ENCODE data around the gene LRG1. TPM values are rescaled to one million over a fixed set of nuclear protein-coding genes. Genes with fewer than 3 reads are reported as not detected.
A peak's percentile ranks its signal among the peaks of the same experiment; 100 is the strongest.

Gene LRG1
- total RNA-seq, 1 donor from 2014 or later: 0.09 TPM

GRCh38 chr19:4502282-4503131 is 37.3 kb downstream of the LRG1 start:
- Mint-ChIP-seq H3K4me1 (no peaks in the 10 kb centered on the region), H3K36me3 (ENCODE audit: low read depth) (peaks cover 3% of the 10 kb centered on the region), H3K9me3 (no peaks in the 10 kb centered on the region), H3K27me3 (ENCODE audit: low read depth) (no peaks in the 10 kb centered on the region), H3K4me3 (no peak overlapping the region), H3K27ac (ENCODE audit: unreplicated experiment) (peak overlapping the region; percentile 12)
- DNase-seq (ENCODE audit: low read depth, low spot score): no peak
- TF ChIP-seq CTCF (conservative IDR thresholded peaks at IDR 0.05): no peak

GRCh38 chr19:4501691-4502090 is 38.1 kb downstream of the LRG1 start:
- no peak for TF ChIP-seq CTCF (conservative IDR thresholded peaks at IDR 0.05)
- DNase-seq (ENCODE audit: low read depth, low spot score): no peak
- H3K27me3 Mint-ChIP-seq (ENCODE audit: low read depth): no peaks in the 10 kb centered on the region
- peaks cover 3% of the 10 kb centered on the region for H3K36me3 Mint-ChIP-seq (ENCODE audit: low read depth)
- H3K4me1 Mint-ChIP-seq: no peaks in the 10 kb centered on the region
- H3K27ac Mint-ChIP-seq (ENCODE audit: unreplicated experiment): no peak overlapping the region
- no peaks in the 10 kb centered on the region for H3K9me3 Mint-ChIP-seq
- no peak overlapping the region for H3K4me3 Mint-ChIP-seq

- DNase-seq (ENCODE audit: low read depth, low spot score): no peak
- H3K9me3 Mint-ChIP-seq: no peaks in the 10 kb centered on the region
- no peaks in the 10 kb centered on the region for H3K36me3 Mint-ChIP-seq (ENCODE audit: low read depth)
- no peaks in the 10 kb centered on the region for H3K4me1 Mint-ChIP-seq
- no peak overlapping the region for H3K4me3 Mint-ChIP-seq
- no peaks in the 10 kb centered on the region for H3K27me3 Mint-ChIP-seq (ENCODE audit: low read depth)
- no peak for TF ChIP-seq CTCF (conservative IDR thresholded peaks at IDR 0.05)
- no peak overlapping the region for H3K27ac Mint-ChIP-seq (ENCODE audit: unreplicated experiment)
Observed at GRCh38 chr19:4500841-4501591, 38.8 kb downstream of the LRG1 start.

GRCh38 chr19:4499855-4500254 is 40.0 kb downstream of the LRG1 start:
- H3K27ac Mint-ChIP-seq (ENCODE audit: unreplicated experiment): no peak overlapping the region
- no peak for TF ChIP-seq CTCF (conservative IDR thresholded peaks at IDR 0.05)
- no peaks in the 10 kb centered on the region for H3K27me3 Mint-ChIP-seq (ENCODE audit: low read depth)
- H3K9me3 Mint-ChIP-seq: no peaks in the 10 kb centered on the region
- DNase-seq (ENCODE audit: low read depth, low spot score): no peak
- H3K36me3 Mint-ChIP-seq (ENCODE audit: low read depth): no peaks in the 10 kb centered on the region
- H3K4me1 Mint-ChIP-seq: no peaks in the 10 kb centered on the region
- no peak overlapping the region for H3K4me3 Mint-ChIP-seq

GRCh38 chr19:4499318-4499717 is 40.5 kb downstream of the LRG1 start:
- no peak overlapping the region for H3K4me3 Mint-ChIP-seq
- no peak for TF ChIP-seq CTCF (conservative IDR thresholded peaks at IDR 0.05)
- no peaks in the 10 kb centered on the region for H3K4me1 Mint-ChIP-seq
- no peaks in the 10 kb centered on the region for H3K36me3 Mint-ChIP-seq (ENCODE audit: low read depth)
- H3K27ac Mint-ChIP-seq (ENCODE audit: unreplicated experiment): no peak overlapping the region
- no peak for DNase-seq (ENCODE audit: low read depth, low spot score)
- H3K9me3 Mint-ChIP-seq: no peaks in the 10 kb centered on the region
- no peaks in the 10 kb centered on the region for H3K27me3 Mint-ChIP-seq (ENCODE audit: low read depth)

All from neural crest cell (in vitro differentiated cells).